SK-N-SH (cell line): ENCODE data around the gene HHIP. TPM values are rescaled to one million over a fixed set of nuclear protein-coding genes. Genes with fewer than 3 reads are reported as not detected.
A peak's percentile ranks its signal among the peaks of the same experiment; 100 is the strongest.

ENCODE experiments used
- CTCF ChIA-PET: fragments of 300-600, 350-600 bp; formaldehyde crosslinking; extraction: SDS; loops from one replicate; lab custom pipeline; 2021; lab: Yijun Ruan, JAX
- POLR2A ChIA-PET: fragments of 350-600 bp; sonication (Branson Sonifier 250); formaldehyde crosslinking; extraction: SDS; loops from one replicate; lab custom pipeline; 2020; ENCODE audit warnings: antibody characterized with exemption, inconsistent platforms; lab: Yijun Ruan, JAX
- DNase-seq: peaks from one replicate; pipeline ENCODE4 v3.0.0; 2012
- H2AFZ ChIP-seq: fragments of 200-600 bp; sonication (generic); 2 replicates; pipeline ENCODE4 v1.8.1; 2016; ENCODE audit warnings: antibody characterized with exemption, mild to moderate bottlenecking, low read depth
- H3F3A ChIP-seq: fragments of 200-600 bp; sonication (generic); replicated peaks from 2 replicates; pipeline ENCODE3; 2016; ENCODE audit warnings: antibody characterized with exemption, mild to moderate bottlenecking; ENCODE audit not compliant: insufficient read depth
- H3K27ac ChIP-seq, 2 experiments: fragments of 200-500 bp in 1 of 2; fragments of 200-600 bp in 1 of 2; sonication (Bioruptor generic) in 1 of 2; sonication (generic), shearing (Covaris generic) in 1 of 2; 2 replicates each; pipeline versions ENCODE4 v1.5.1 to v1.6.1; 2014 to 2016; ENCODE audit warnings: low read depth in 2 of 2, inconsistent platforms in 1 of 2, low read length in 1 of 2, mild to moderate bottlenecking in 1 of 2, mixed read lengths in 1 of 2
- H3K27me3 ChIP-seq: fragments of 200-600 bp; sonication (generic), shearing (Covaris generic); 2 replicates; pipeline ENCODE4 v1.6.1; 2016; ENCODE audit warnings: mixed run types; ENCODE audit not compliant: insufficient read depth
- H3K36me3 ChIP-seq, 2 experiments: fragments of 200-500 bp in 1 of 2; fragments of 200-600 bp in 1 of 2; sonication (Bioruptor generic) in 1 of 2; sonication (generic) in 1 of 2; replicated peaks in 1 of 2; 2 replicates each; pipeline versions ENCODE3 to v1.5.1; 2014 to 2016; ENCODE audit warnings: low read length in 1 of 2, mild to moderate bottlenecking in 1 of 2; ENCODE audit not compliant: insufficient read depth in 2 of 2, control insufficient read depth in 1 of 2
- H3K4me1 ChIP-seq, 2 experiments: fragments of 200-500 bp in 1 of 2; fragments of 200-600 bp in 1 of 2; sonication (Bioruptor generic) in 1 of 2; sonication (generic), shearing (Covaris generic) in 1 of 2; 2 replicates each; pipeline versions ENCODE4 v1.5.1 to v1.6.1; 2014 to 2016; ENCODE audit warnings: low read depth in 1 of 2, low read length in 1 of 2, mixed run types in 1 of 2; ENCODE audit not compliant: insufficient read depth in 2 of 2, control insufficient read depth in 1 of 2
- H3K4me2 ChIP-seq: fragments of 200-600 bp; sonication (generic), shearing (Covaris generic); 2 replicates; pipeline ENCODE4 v1.6.1; 2017; ENCODE audit warnings: mixed run types
- H3K4me3 ChIP-seq, 2 experiments: fragments of 200-500 bp in 1 of 2; fragments of 200-600 bp in 1 of 2; sonication (Bioruptor generic) in 1 of 2; sonication (generic), shearing (Covaris generic) in 1 of 2; 2 replicates each; pipeline versions ENCODE4 v1.5.1 to v1.8.1; 2014 to 2016; ENCODE audit warnings: low read depth in 2 of 2, inconsistent platforms in 1 of 2, low read length in 1 of 2, mild to moderate bottlenecking in 1 of 2, mixed read lengths in 1 of 2, moderate library complexity in 1 of 2
- H3K79me2 ChIP-seq: fragments of 200-600 bp; sonication (generic); 2 replicates; pipeline ENCODE4 v1.8.1; 2017; ENCODE audit warnings: mild to moderate bottlenecking; ENCODE audit not compliant: insufficient read depth
- H3K9ac ChIP-seq: fragments of 200-600 bp; sonication (generic); 2 replicates; pipeline ENCODE4 v1.6.1; 2017; ENCODE audit warnings: mixed run types
- H3K9me2 ChIP-seq: fragments of 200-600 bp; sonication (generic); 2 replicates; pipeline ENCODE4 v1.6.1; 2017; ENCODE audit warnings: mixed run types
- H3K9me3 ChIP-seq: fragments of 200-600 bp; sonication (generic); 2 replicates; pipeline ENCODE4 v1.6.1; 2017; ENCODE audit warnings: mixed run types, mild to moderate bottlenecking, moderate library complexity
- H4K20me1 ChIP-seq: fragments of 200-600 bp; sonication (generic); 2 replicates; pipeline ENCODE4 v1.6.1; 2017; ENCODE audit warnings: mild to moderate bottlenecking, mixed run types; ENCODE audit not compliant: insufficient read depth
- CHD2 ChIP-seq: fragments of 150-350 bp; IDR thresholded peaks from 2 replicates; pipeline ENCODE4 v1.6.1; 2018; ENCODE audit warnings: low read length; ENCODE audit not compliant: partially characterized antibody
- ELF1 ChIP-seq: IDR thresholded peaks from 2 replicates; pipeline ENCODE4 v1.4.0; 2012
- EZH2phosphoT487 ChIP-seq: fragments of 200-600 bp; sonication (generic); IDR thresholded peaks from 2 replicates; pipeline ENCODE4 v1.6.1; 2017; ENCODE audit warnings: low read depth, mixed run types, mild to moderate bottlenecking, antibody characterized with exemption, moderate library complexity, borderline replicate concordance
- FOSL2 ChIP-seq: IDR thresholded peaks from 2 replicates; pipeline ENCODE4 v1.4.0; 2012; ENCODE audit warnings: low read depth, mild to moderate bottlenecking, moderate library complexity, borderline replicate concordance
- FOXJ3 ChIP-seq: sonication (generic); formaldehyde crosslinking; IDR thresholded peaks from 2 replicates; pipeline ENCODE4 v1.5.1; 2020; ENCODE audit warnings: mild to moderate bottlenecking, missing genetic modification reagents
- GABPA ChIP-seq: IDR thresholded peaks from 2 replicates; pipeline ENCODE4 v1.4.0; 2012; ENCODE audit warnings: low read depth, mild to moderate bottlenecking
- GATA2 ChIP-seq: sonication (generic); formaldehyde crosslinking; IDR thresholded peaks from 2 replicates; pipeline ENCODE4 v1.5.0; 2020; ENCODE audit warnings: mild to moderate bottlenecking, missing genetic modification reagents
- IRF3 ChIP-seq: fragments of 150-350 bp; IDR thresholded peaks from 2 replicates; pipeline ENCODE4 v1.6.1; 2016; ENCODE audit warnings: mild to moderate bottlenecking, low read depth, low read length
- JUND ChIP-seq: IDR thresholded peaks from 2 replicates; pipeline ENCODE4 v1.4.0; 2012
- MAX ChIP-seq: IDR thresholded peaks from 2 replicates; pipeline ENCODE4 v1.4.0; 2012; ENCODE audit warnings: low read depth
- MEF2A ChIP-seq: IDR thresholded peaks from 2 replicates; pipeline ENCODE4 v1.4.0; 2012; ENCODE audit warnings: low read depth, borderline replicate concordance
- MXI1 ChIP-seq: IDR thresholded peaks from 2 replicates; pipeline ENCODE4 v1.6.1; 2012; ENCODE audit warnings: mild to moderate bottlenecking, low read depth, low read length, improper control_type of control experiment
- NFIC ChIP-seq: IDR thresholded peaks from 2 replicates; pipeline ENCODE4 v1.4.0; 2012; ENCODE audit warnings: borderline replicate concordance
- PBX3 ChIP-seq: IDR thresholded peaks from 2 replicates; pipeline ENCODE4; 2012
- POLR2AphosphoS5 ChIP-seq: IDR thresholded peaks from 2 replicates; pipeline ENCODE4 v1.6.1; 2012; ENCODE audit warnings: low read depth, low read length
- RCOR1 ChIP-seq: fragments of 150-350 bp; IDR thresholded peaks from 2 replicates; pipeline ENCODE4 v1.6.1; 2017; ENCODE audit warnings: antibody characterized with exemption, low read length
- RXRA ChIP-seq: IDR thresholded peaks from 2 replicates; pipeline ENCODE4 v1.4.0; 2012; ENCODE audit warnings: low read depth, mild to moderate bottlenecking, borderline replicate concordance
- SMC3 ChIP-seq: IDR thresholded peaks from 2 replicates; pipeline ENCODE4 v1.6.1; 2012; ENCODE audit warnings: low read depth, low read length, improper control_type of control experiment
- TAF1 ChIP-seq: IDR thresholded peaks from 2 replicates; pipeline ENCODE4 v1.6.1; 2012; ENCODE audit warnings: low read depth, mild to moderate bottlenecking, low read length, moderate library complexity, borderline replicate concordance
- YY1 ChIP-seq: IDR thresholded peaks from 2 replicates; pipeline ENCODE4 v1.4.0; 2012; ENCODE audit warnings: low read depth, mild to moderate bottlenecking
- WGBS: methylation state at CpG from one replicate; pipeline ENCODE4 v1.1.6; 2017; ENCODE audit warnings: low lambda C conversion rate; 5-methylcytosine and 5-hydroxymethylcytosine counted together
- polyA plus RNA-seq, 3 experiments: library from polyadenylated mRNA; depleted of rRNA; stranded (reverse); fragments of >200 nt; gene quantifications; 2 replicates each; pipeline ENCODE4 v1.2.3, GENCODE V29; 2012

The HHIP gene
- 1.8 and 3.5 TPM in 2 replicates for polyA plus RNA-seq (2012; rRNA removed)
- 3.8 and 4.3 TPM in 2 replicates for polyA plus RNA-seq (2012; cell fraction: cytosol; rRNA removed)
- polyA plus RNA-seq (2012; cell fraction: nucleus; rRNA removed) = 1.9 and 2.7 TPM in 2 replicates

- no peaks in the 10 kb centered on the region; a peak in 1 of 4 replicates for H3K4me1 ChIP-seq
- peak within 1 kb of the TSS; percentile 60 for H3K9ac ChIP-seq
- H3K79me2 ChIP-seq = peaks cover 43% of the 10 kb centered on the region
- no peaks in the 10 kb centered on the region for H4K20me1 ChIP-seq
- peaks cover 9% of the 10 kb centered on the region; the same call in 1 of the 2 replicates for H3K27me3 ChIP-seq
- DNase-seq = peak; percentile 70
- 5% methylated on average over 40 of the region's 79 CpGs for WGBS
- peak within 1 kb of the TSS; percentile 65 for H2AFZ ChIP-seq
- H3K9me2 ChIP-seq = no peaks in the 10 kb centered on the region
- no peaks in the 10 kb centered on the region for H3K36me3 ChIP-seq
- peaks cover 10% of the 10 kb centered on the region for H3F3A ChIP-seq
- CTCF ChIA-PET = interaction anchor here (1.1 kb wide), 1 partner anchor 11 kb away, joined by 3 read pairs; no protein-coding TSS in a partner anchor
- peak within 1 kb of the TSS in 1 of 2 experiments; percentile 53; a peak in 2 of 4 replicates for H3K27ac ChIP-seq
- POLR2A ChIA-PET = no interaction called here
- TF ChIP-seq FOXJ3 (no peak), IRF3 (no peak), EZH2phosphoT487 (no peak), MXI1 (no peak), MAX (no peak), SMC3 (no peak), GABPA (no peak), CHD2 (no peak), NFIC (no peak), FOSL2 (no peak)
- peak within 1 kb of the TSS; percentile 43 to 72 for H3K4me3 ChIP-seq
- H3K4me2 ChIP-seq = peak within 1 kb of the TSS; percentile 84
- H3K9me3 ChIP-seq = no peaks in the 10 kb centered on the region
These were observed at the start of gene HHIP for GRCh38 chr4:144645631-144646522. Gene HHIP (plus strand): TSS chr4:144646156. CDS start chr4:144646676, 520 bp downstream.

GRCh38 chr4:144597171-144597570, 48.8 kb upstream of the HHIP start:
- Histone ChIP-seq H3K9me2 (no peaks in the 10 kb centered on the region), H3K9ac (no peak overlapping the region), H3K36me3 (no peaks in the 10 kb centered on the region), H3K27me3 (no peaks in the 10 kb centered on the region), H3K9me3 (no peaks in the 10 kb centered on the region), H3K79me2 (no peaks in the 10 kb centered on the region), H3K4me1 (no peaks in the 10 kb centered on the region; a peak in 1 of 4 replicates), H3K27ac (no peak overlapping the region), H3K4me3 (no peak overlapping the region), H3K4me2 (no peak overlapping the region), H2AFZ (no peak overlapping the region), H4K20me1 (no peaks in the 10 kb centered on the region), H3F3A (no peaks in the 10 kb centered on the region)
- ChIA-PET POLR2A (no interaction called here), CTCF (no interaction called here)
- no peak for TF ChIP-seq IRF3
- TF ChIP-seq MEF2A = no peak
- TF ChIP-seq SMC3 = no peak
- TF ChIP-seq FOSL2 = no peak
- no peak for TF ChIP-seq JUND
- no peak for TF ChIP-seq RCOR1
- no peak for TF ChIP-seq YY1
- TF ChIP-seq PBX3 = no peak
- no peak for TF ChIP-seq TAF1
- TF ChIP-seq ELF1 = no peak
- no peak for TF ChIP-seq GATA2 (CRISPR knock-in tag)
- TF ChIP-seq MAX = no peak
- no peak for TF ChIP-seq CHD2
- no peak for TF ChIP-seq RXRA
- no peak for TF ChIP-seq POLR2AphosphoS5
- WGBS = 63% methylated on average over 4 of the region's 4 CpGs
- no peak for DNase-seq
